HepG2 (cell line): ENCODE data around the gene LLGL2. TPM values are rescaled to one million over a fixed set of nuclear protein-coding genes. Genes with fewer than 3 reads are reported as not detected.

Experiments
- AHR ChIP-seq: IDR thresholded peaks from 2 replicates; pipeline ENCODE4 v1.6.1; 2018; ENCODE audit warnings: missing genetic modification reagents, missing compliant biosample characterization
- CREM ChIP-seq, 2 experiments: sonication (generic) in 1 of 2; formaldehyde crosslinking in 1 of 2; IDR thresholded peaks; 2 replicates each; pipeline versions ENCODE4 v1.4.0 to v1.6.1; 2016 to 2020; ENCODE audit warnings: antibody characterized with exemption in 1 of 2, mild to moderate bottlenecking in 1 of 2, missing genetic modification reagents in 1 of 2
- ERF ChIP-seq: IDR thresholded peaks from 2 replicates; pipeline ENCODE4 v1.6.1; 2018; ENCODE audit warnings: missing biosample characterization, missing genetic modification reagents
- ESRRA ChIP-seq: sonication (generic); formaldehyde crosslinking; IDR thresholded peaks from 2 replicates; pipeline ENCODE4 v1.5.1; 2020; ENCODE audit warnings: mild to moderate bottlenecking, low read depth, missing genetic modification reagents
- EZH2 ChIP-seq: conservative IDR thresholded peaks from 2 replicates; pipeline ENCODE4 v1.6.1; 2012; ENCODE audit warnings: mild to moderate bottlenecking, low read depth, low read length, moderate library complexity
- HNRNPH1 ChIP-seq: fragments of 200-400 bp; formaldehyde crosslinking; optimal IDR thresholded peaks from 2 replicates; pipeline ENCODE3; 2017; ENCODE audit warnings: mild to moderate bottlenecking, low read depth, low read length
- MAFK ChIP-seq, 2 experiments: IDR thresholded peaks in 1 of 2; conservative IDR thresholded peaks in 1 of 2; 2 replicates each; pipeline ENCODE4 v1.6.1; 2011; ENCODE audit warnings: improper control_type of control experiment in 2 of 2, low read length in 2 of 2
- MEIS2 ChIP-seq: sonication (generic); formaldehyde crosslinking; IDR thresholded peaks from 2 replicates; pipeline ENCODE4 v1.9.0; 2021; ENCODE audit warnings: mild to moderate bottlenecking, missing genetic modification reagents
- RBM39 ChIP-seq: fragments of 200-400 bp; formaldehyde crosslinking; IDR thresholded peaks from one replicate; pipeline ENCODE4 v1.6.1; 2018; ENCODE audit warnings: antibody characterized with exemption, mild to moderate bottlenecking, low read depth, low read length; ENCODE audit not compliant: poor library complexity, severe bottlenecking
- SIN3A ChIP-seq: IDR thresholded peaks from 2 replicates; pipeline ENCODE4 v1.6.1; 2011; ENCODE audit warnings: low read depth, mild to moderate bottlenecking, control low read depth, low read length, borderline replicate concordance
- SP4 ChIP-seq: sonication (generic); formaldehyde crosslinking; IDR thresholded peaks from 2 replicates; pipeline ENCODE4 v1.8.1; 2023; ENCODE audit warnings: mild to moderate bottlenecking, missing genetic modification reagents
- TBX2 ChIP-seq: sonication (generic); formaldehyde crosslinking; IDR thresholded peaks from 2 replicates; pipeline ENCODE4 v1.5.0; 2020; ENCODE audit warnings: missing genetic modification reagents, mild to moderate bottlenecking, borderline replicate concordance
- TEAD2 ChIP-seq: sonication (generic); formaldehyde crosslinking; IDR thresholded peaks from 2 replicates; pipeline ENCODE4 v1.9.0; 2021; ENCODE audit warnings: missing genetic modification reagents
- ZNF234 ChIP-seq: sonication (generic); formaldehyde crosslinking; conservative IDR thresholded peaks from 2 replicates; pipeline ENCODE4 v1.5.1; 2020; ENCODE audit warnings: mild to moderate bottlenecking, missing genetic modification reagents
- ZNF546 ChIP-seq: sonication (generic); formaldehyde crosslinking; conservative IDR thresholded peaks from 2 replicates; pipeline ENCODE4 v1.8.1; 2023; ENCODE audit warnings: mild to moderate bottlenecking, missing genetic modification reagents
- ZNF607 ChIP-seq: sonication (generic); formaldehyde crosslinking; IDR thresholded peaks from 2 replicates; pipeline ENCODE4 v1.5.1; 2020; ENCODE audit warnings: missing genetic modification reagents, mild to moderate bottlenecking, borderline replicate concordance
- ZNF672 ChIP-seq: sonication (generic); formaldehyde crosslinking; IDR thresholded peaks from 2 replicates; pipeline ENCODE4 v1.8.1; 2022; ENCODE audit warnings: missing genetic modification reagents
- ZNF792 ChIP-seq: IDR thresholded peaks from 2 replicates; pipeline ENCODE4 v1.6.1; 2016
- ZSCAN12 ChIP-seq: sonication (generic); formaldehyde crosslinking; IDR thresholded peaks from 2 replicates; pipeline ENCODE4 v1.9.0; 2021; ENCODE audit warnings: mild to moderate bottlenecking, missing genetic modification reagents
- ZSCAN30 ChIP-seq: sonication (generic); formaldehyde crosslinking; IDR thresholded peaks from 2 replicates; pipeline ENCODE4 v1.5.0; 2020; ENCODE audit warnings: mild to moderate bottlenecking, missing genetic modification reagents
- polyA plus RNA-seq, 8 experiments: library from polyadenylated mRNA; depleted of rRNA in 3 of 8; stranded (reverse) in 7 of 8; unstranded in 1 of 8; fragments of >200 nt; fragmentation: Illumina TruSeq in 4 of 8; extraction: Trizol in 4 of 8; gene quantifications; 2 replicates each; pipeline versions ENCODE4 v1.2.1 to v1.2.3, GENCODE V29; 2011 to 2016; ENCODE audit warnings: low read depth in 4 of 8, missing spikeins in 1 of 8, mixed read lengths in 1 of 8; ENCODE audit not compliant: insufficient read depth in 1 of 8
- total RNA-seq, 5 experiments: library from RNA; depleted of rRNA; stranded (reverse); fragments of >200 nt; fragmentation: Illumina TruSeq; extraction: Trizol; gene quantifications; 2 replicates each; pipeline ENCODE4 v1.2.3, GENCODE V29; 2016; ENCODE audit warnings: low read depth in 1 of 5
- TF ChIP-seq, protein P1 (sequence below): sonication (generic); formaldehyde crosslinking; IDR thresholded peaks from 2 replicates; pipeline ENCODE4 v1.4.0; 2020; ENCODE audit warnings: mild to moderate bottlenecking, missing genetic modification reagents
- TF ChIP-seq, protein P2 (sequence below): sonication (generic); formaldehyde crosslinking; IDR thresholded peaks from 2 replicates; pipeline ENCODE4 v1.5.1; 2020; ENCODE audit warnings: mild to moderate bottlenecking, missing genetic modification reagents, borderline replicate concordance
- TF ChIP-seq, protein P3 (sequence below): IDR thresholded peaks from 2 replicates; pipeline ENCODE4 v1.6.1; 2016; ENCODE audit warnings: missing compliant biosample characterization, missing genetic modification reagents, borderline replicate concordance

LLGL2 gene
- total and polyA plus RNA-seq, 2 of the 13 experiments (the other 11 are each of a cell fraction or from before 2014, with no cell fraction given), result 83.0 to 86.7 TPM

- TF ChIP-seq, protein P1, sequence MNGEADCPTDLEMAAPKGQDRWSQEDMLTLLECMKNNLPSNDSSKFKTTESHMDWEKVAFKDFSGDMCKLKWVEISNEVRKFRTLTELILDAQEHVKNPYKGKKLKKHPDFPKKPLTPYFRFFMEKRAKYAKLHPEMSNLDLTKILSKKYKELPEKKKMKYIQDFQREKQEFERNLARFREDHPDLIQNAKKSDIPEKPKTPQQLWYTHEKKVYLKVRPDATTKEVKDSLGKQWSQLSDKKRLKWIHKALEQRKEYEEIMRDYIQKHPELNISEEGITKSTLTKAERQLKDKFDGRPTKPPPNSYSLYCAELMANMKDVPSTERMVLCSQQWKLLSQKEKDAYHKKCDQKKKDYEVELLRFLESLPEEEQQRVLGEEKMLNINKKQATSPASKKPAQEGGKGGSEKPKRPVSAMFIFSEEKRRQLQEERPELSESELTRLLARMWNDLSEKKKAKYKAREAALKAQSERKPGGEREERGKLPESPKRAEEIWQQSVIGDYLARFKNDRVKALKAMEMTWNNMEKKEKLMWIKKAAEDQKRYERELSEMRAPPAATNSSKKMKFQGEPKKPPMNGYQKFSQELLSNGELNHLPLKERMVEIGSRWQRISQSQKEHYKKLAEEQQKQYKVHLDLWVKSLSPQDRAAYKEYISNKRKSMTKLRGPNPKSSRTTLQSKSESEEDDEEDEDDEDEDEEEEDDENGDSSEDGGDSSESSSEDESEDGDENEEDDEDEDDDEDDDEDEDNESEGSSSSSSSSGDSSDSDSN (CRISPR knock-in tag), result peak; percentile 63; the same call in 1 of the 2 replicates
- TF ChIP-seq TEAD2, result no peak
- TF ChIP-seq, protein P2, sequence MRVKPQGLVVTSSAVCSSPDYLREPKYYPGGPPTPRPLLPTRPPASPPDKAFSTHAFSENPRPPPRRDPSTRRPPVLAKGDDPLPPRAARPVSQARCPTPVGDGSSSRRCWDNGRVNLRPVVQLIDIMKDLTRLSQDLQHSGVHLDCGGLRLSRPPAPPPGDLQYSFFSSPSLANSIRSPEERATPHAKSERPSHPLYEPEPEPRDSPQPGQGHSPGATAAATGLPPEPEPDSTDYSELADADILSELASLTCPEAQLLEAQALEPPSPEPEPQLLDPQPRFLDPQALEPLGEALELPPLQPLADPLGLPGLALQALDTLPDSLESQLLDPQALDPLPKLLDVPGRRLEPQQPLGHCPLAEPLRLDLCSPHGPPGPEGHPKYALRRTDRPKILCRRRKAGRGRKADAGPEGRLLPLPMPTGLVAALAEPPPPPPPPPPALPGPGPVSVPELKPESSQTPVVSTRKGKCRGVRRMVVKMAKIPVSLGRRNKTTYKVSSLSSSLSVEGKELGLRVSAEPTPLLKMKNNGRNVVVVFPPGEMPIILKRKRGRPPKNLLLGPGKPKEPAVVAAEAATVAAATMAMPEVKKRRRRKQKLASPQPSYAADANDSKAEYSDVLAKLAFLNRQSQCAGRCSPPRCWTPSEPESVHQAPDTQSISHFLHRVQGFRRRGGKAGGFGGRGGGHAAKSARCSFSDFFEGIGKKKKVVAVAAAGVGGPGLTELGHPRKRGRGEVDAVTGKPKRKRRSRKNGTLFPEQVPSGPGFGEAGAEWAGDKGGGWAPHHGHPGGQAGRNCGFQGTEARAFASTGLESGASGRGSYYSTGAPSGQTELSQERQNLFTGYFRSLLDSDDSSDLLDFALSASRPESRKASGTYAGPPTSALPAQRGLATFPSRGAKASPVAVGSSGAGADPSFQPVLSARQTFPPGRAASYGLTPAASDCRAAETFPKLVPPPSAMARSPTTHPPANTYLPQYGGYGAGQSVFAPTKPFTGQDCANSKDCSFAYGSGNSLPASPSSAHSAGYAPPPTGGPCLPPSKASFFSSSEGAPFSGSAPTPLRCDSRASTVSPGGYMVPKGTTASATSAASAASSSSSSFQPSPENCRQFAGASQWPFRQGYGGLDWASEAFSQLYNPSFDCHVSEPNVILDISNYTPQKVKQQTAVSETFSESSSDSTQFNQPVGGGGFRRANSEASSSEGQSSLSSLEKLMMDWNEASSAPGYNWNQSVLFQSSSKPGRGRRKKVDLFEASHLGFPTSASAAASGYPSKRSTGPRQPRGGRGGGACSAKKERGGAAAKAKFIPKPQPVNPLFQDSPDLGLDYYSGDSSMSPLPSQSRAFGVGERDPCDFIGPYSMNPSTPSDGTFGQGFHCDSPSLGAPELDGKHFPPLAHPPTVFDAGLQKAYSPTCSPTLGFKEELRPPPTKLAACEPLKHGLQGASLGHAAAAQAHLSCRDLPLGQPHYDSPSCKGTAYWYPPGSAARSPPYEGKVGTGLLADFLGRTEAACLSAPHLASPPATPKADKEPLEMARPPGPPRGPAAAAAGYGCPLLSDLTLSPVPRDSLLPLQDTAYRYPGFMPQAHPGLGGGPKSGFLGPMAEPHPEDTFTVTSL, result no peak
- no peak; the same call in 1 of the 2 replicates for TF ChIP-seq ZNF546
- no peak for TF ChIP-seq ZNF792 (CRISPR knock-in tag)
- no peak for TF ChIP-seq MAFK (conservative IDR thresholded peaks at IDR 0.05 in 1 of 2, IDR thresholded peaks at IDR 0.05 in 1 of 2; ENCODE audit: low read length in 2 of 2)
- no peak for TF ChIP-seq EZH2
- TF ChIP-seq ZNF607 (CRISPR knock-in tag), result no peak
- peak; percentile 62 for TF ChIP-seq RBM39
- peak; percentile 28; the same call in 1 of the 2 replicates for TF ChIP-seq SIN3A
- TF ChIP-seq, protein P3, sequence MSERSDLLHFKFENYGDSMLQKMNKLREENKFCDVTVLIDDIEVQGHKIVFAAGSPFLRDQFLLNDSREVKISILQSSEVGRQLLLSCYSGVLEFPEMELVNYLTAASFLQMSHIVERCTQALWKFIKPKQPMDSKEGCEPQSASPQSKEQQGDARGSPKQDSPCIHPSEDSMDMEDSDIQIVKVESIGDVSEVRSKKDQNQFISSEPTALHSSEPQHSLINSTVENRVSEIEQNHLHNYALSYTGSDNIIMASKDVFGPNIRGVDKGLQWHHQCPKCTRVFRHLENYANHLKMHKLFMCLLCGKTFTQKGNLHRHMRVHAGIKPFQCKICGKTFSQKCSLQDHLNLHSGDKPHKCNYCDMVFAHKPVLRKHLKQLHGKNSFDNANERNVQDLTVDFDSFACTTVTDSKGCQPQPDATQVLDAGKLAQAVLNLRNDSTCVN (CRISPR knock-in tag), result no peak
- TF ChIP-seq SP4, result peak; percentile 96
- TF ChIP-seq TBX2 (CRISPR knock-in tag), result 0 out of 2 replicates have a peak, but pooled peaks have one; percentile 40
- no peak for TF ChIP-seq AHR (CRISPR knock-in tag)
- 0 out of 2 replicates have a peak, but pooled peaks have one; percentile 38 for TF ChIP-seq ZSCAN30 (CRISPR knock-in tag)
- TF ChIP-seq ZSCAN12 (CRISPR knock-in tag), result peak; percentile 33; the same call in 1 of the 2 replicates
- TF ChIP-seq ZNF672, result peak; percentile 84
- 0 out of 2 replicates have a peak, but pooled peaks have one; percentile 21 for TF ChIP-seq CREM (IDR thresholded peaks at IDR 0.05)
- no peak for TF ChIP-seq CREM (CRISPR knock-in tag; IDR thresholded peaks at IDR 0.05)
- no peak for TF ChIP-seq HNRNPH1
- no peak; the same call in 1 of the 2 replicates for TF ChIP-seq ESRRA (CRISPR knock-in tag)
- peak; percentile 75 for TF ChIP-seq MEIS2 (CRISPR knock-in tag)
- no peak for TF ChIP-seq ZNF234 (CRISPR knock-in tag)
- no peak for TF ChIP-seq ERF (CRISPR knock-in tag)
Measured at GRCh38 chr17:75516255-75516618, 9.3 kb upstream of the LLGL2 start, which contains the start of gene TSEN54 (continued).
